H1 (cell line): ENCODE data around the gene FUT6. TPM values are rescaled to one million over a fixed set of nuclear protein-coding genes. Genes with fewer than 3 reads are reported as not detected.
"Not testable (repeated sequence)": the region's sequence is repeated elsewhere in the genome, so short reads cannot be mapped to it uniquely, and the experiment has no call there.

Experiments
- CTCF ChIA-PET: fragments of 300-600 bp; sonication (Branson Sonifier 250); formaldehyde crosslinking; loops from one replicate; lab custom pipeline; 2021; ENCODE audit not compliant: partially characterized antibody; lab: Charles Lee
- POLR2A ChIA-PET: fragments of 300-600 bp; sonication (Branson Sonifier 250); formaldehyde crosslinking; loops from one replicate; lab custom pipeline; 2021; ENCODE audit warnings: inconsistent platforms; ENCODE audit not compliant: partially characterized antibody; lab: Charles Lee
- DNase-seq, 2 experiments: peaks; one replicate each; pipeline versions ENCODE4 v3.0.0 to v3.0.0-alpha.2; 2010 to 2022; ENCODE audit warnings: low spot score in 2 of 2, low read depth in 1 of 2, mixed read lengths in 1 of 2
- FAIRE-seq: peaks from 2 replicates; lab custom pipeline; 2011; peaks lifted over from hg19 to GRCh38; lab: Jason Lieb, UNC
- H2AFZ ChIP-seq: 2 replicates; pipeline ENCODE4 v1.8.1; 2012; ENCODE audit warnings: low read length, inconsistent platforms
- H2AK5ac ChIP-seq: 2 replicates; pipeline ENCODE4 v1.6.1; 2013; ENCODE audit warnings: low read depth, low read length
- H2BK120ac ChIP-seq: replicated peaks from 2 replicates; pipeline ENCODE3; 2013; ENCODE audit warnings: low read depth, low read length, inconsistent platforms
- H2BK12ac ChIP-seq: 2 replicates; pipeline ENCODE4 v1.6.1; 2013; ENCODE audit warnings: low read depth, low read length
- H2BK15ac ChIP-seq: 2 replicates; pipeline ENCODE4 v1.6.1; 2013; ENCODE audit warnings: low read length
- H2BK20ac ChIP-seq: 2 replicates; pipeline ENCODE4 v1.6.1; 2013; ENCODE audit warnings: low read length
- H2BK5ac ChIP-seq: 2 replicates; pipeline ENCODE4 v1.6.1; 2013; ENCODE audit warnings: low read depth, low read length
- H3K14ac ChIP-seq: 2 replicates; pipeline ENCODE4 v1.6.1; 2013; ENCODE audit warnings: inconsistent platforms; ENCODE audit not compliant: insufficient read length
- H3K18ac ChIP-seq: 2 replicates; pipeline ENCODE4 v1.6.1; 2013; ENCODE audit warnings: low read length; ENCODE audit errors: extremely low read depth
- H3K23ac ChIP-seq: 2 replicates; pipeline ENCODE4 v1.6.1; 2013; ENCODE audit warnings: inconsistent platforms; ENCODE audit not compliant: insufficient read length
- H3K23me2 ChIP-seq: 2 replicates; pipeline ENCODE4 v1.6.1; 2013; ENCODE audit warnings: low read depth, low read length
- H3K27ac ChIP-seq: 2 replicates; pipeline ENCODE4 v1.6.1; 2011; ENCODE audit warnings: low read depth, low read length, inconsistent platforms
- H3K27me3 ChIP-seq, 4 experiments: replicated peaks in 1 of 4; 1 replicate in 1 of 4; 2 replicates in 3 of 4; pipeline versions ENCODE4 v1.6.1 to v1.8.1; 2011 to 2013; ENCODE audit warnings: low read length in 3 of 4, mild to moderate bottlenecking in 3 of 4, inconsistent platforms in 2 of 4, mixed read lengths in 2 of 4, moderate library complexity in 1 of 4; ENCODE audit not compliant: control insufficient read depth in 3 of 4, insufficient read depth in 3 of 4; ENCODE audit errors: extremely low read depth in 1 of 4
- H3K36me3 ChIP-seq, 4 experiments: 2 replicates each; pipeline versions ENCODE4 v1.6.1 to v1.8.1; 2011 to 2013; ENCODE audit warnings: mild to moderate bottlenecking in 4 of 4, low read length in 3 of 4, moderate library complexity in 2 of 4, control low read depth in 1 of 4, inconsistent platforms in 1 of 4; ENCODE audit not compliant: insufficient read depth in 4 of 4, control insufficient read depth in 2 of 4
- H3K4ac ChIP-seq: replicated peaks from 2 replicates; pipeline ENCODE3; 2013; ENCODE audit warnings: low read length, low read depth, mixed read lengths, inconsistent platforms; ENCODE audit not compliant: insufficient read length
- H3K4me1 ChIP-seq, 4 experiments: replicated peaks in 1 of 4; 1 replicate in 1 of 4; 2 replicates in 3 of 4; pipeline versions ENCODE4 v1.6.1 to v1.8.1; 2011 to 2013; ENCODE audit warnings: low read length in 3 of 4, inconsistent platforms in 2 of 4, mixed read lengths in 1 of 4; ENCODE audit not compliant: insufficient read depth in 4 of 4, control insufficient read depth in 3 of 4
- H3K4me2 ChIP-seq, 2 experiments: 2 replicates each; pipeline versions ENCODE4 v1.6.1 to v1.8.1; 2011 to 2013; ENCODE audit warnings: low read depth in 2 of 2, low read length in 2 of 2, control low read depth in 1 of 2, inconsistent platforms in 1 of 2, mild to moderate bottlenecking in 1 of 2; ENCODE audit not compliant: insufficient read depth in 1 of 2
- H3K4me3 ChIP-seq, 4 experiments: fragments of 200-600, 300-600 bp in 1 of 4; sonication (generic), shearing (Covaris generic), sonication (Bioruptor Twin) in 1 of 4; 2 replicates each; pipeline versions ENCODE4 v1.5.1 to v1.8.1; 2011 to 2016; ENCODE audit warnings: low read length in 4 of 4, low read depth in 3 of 4, control low read depth in 2 of 4, inconsistent platforms in 2 of 4, mild to moderate bottlenecking in 2 of 4, mixed read lengths in 1 of 4, moderate library complexity in 1 of 4; ENCODE audit not compliant: insufficient read depth in 2 of 4; ENCODE audit errors: extremely low read depth in 1 of 4
- H3K56ac ChIP-seq: replicated peaks from 2 replicates; pipeline ENCODE3; 2013; ENCODE audit warnings: low read depth, mild to moderate bottlenecking, mixed read lengths, low read length, inconsistent platforms; ENCODE audit not compliant: insufficient read length
- H3K79me1 ChIP-seq: 2 replicates; pipeline ENCODE4 v1.6.1; 2013; ENCODE audit warnings: low read depth, low read length, control low read depth
- H3K79me2 ChIP-seq, 2 experiments: 2 replicates each; pipeline versions ENCODE4 v1.6.1 to v1.8.1; 2012 to 2013; ENCODE audit warnings: low read length in 2 of 2, mild to moderate bottlenecking in 2 of 2, inconsistent platforms in 1 of 2; ENCODE audit not compliant: insufficient read depth in 2 of 2, control insufficient read depth in 1 of 2
- H3K9ac ChIP-seq, 4 experiments: replicated peaks in 1 of 4; 1 replicate in 1 of 4; 2 replicates in 3 of 4; pipeline versions ENCODE4 v1.6.1 to v1.8.1; 2011 to 2013; ENCODE audit warnings: low read depth in 3 of 4, low read length in 3 of 4, control low read depth in 2 of 4, mild to moderate bottlenecking in 2 of 4, moderate library complexity in 2 of 4, inconsistent platforms in 1 of 4; ENCODE audit errors: extremely low read depth in 1 of 4
- H3K9me3 ChIP-seq, 2 experiments: 2 replicates each; pipeline versions ENCODE4 v1.6.1 to v1.8.1; 2012 to 2013; ENCODE audit warnings: mild to moderate bottlenecking in 2 of 2, moderate library complexity in 2 of 2, control low read depth in 1 of 2, inconsistent platforms in 1 of 2, low read depth in 1 of 2, low read length in 1 of 2, mixed read lengths in 1 of 2; ENCODE audit not compliant: insufficient read depth in 2 of 2
- H4K20me1 ChIP-seq, 2 experiments: replicated peaks in 1 of 2; 2 replicates each; pipeline versions ENCODE3 to v1.8.1; 2011 to 2013; ENCODE audit warnings: inconsistent platforms in 2 of 2, low read length in 2 of 2, mild to moderate bottlenecking in 1 of 2; ENCODE audit not compliant: insufficient read depth in 2 of 2, control insufficient read depth in 1 of 2
- H4K5ac ChIP-seq: 2 replicates; pipeline ENCODE4 v1.6.1; 2013; ENCODE audit warnings: low read length, low read depth, mixed read lengths, inconsistent platforms; ENCODE audit not compliant: insufficient read length
- H4K8ac ChIP-seq: 2 replicates; pipeline ENCODE4 v1.8.0; 2013; ENCODE audit warnings: mild to moderate bottlenecking, moderate library complexity, low read length, inconsistent platforms; ENCODE audit not compliant: insufficient read depth; ENCODE audit errors: extremely low read depth
- H4K91ac ChIP-seq: replicated peaks from 2 replicates; pipeline ENCODE3; 2013; ENCODE audit warnings: low read length, mixed read lengths, inconsistent platforms; ENCODE audit not compliant: insufficient read length
- RNF2 ChIP-seq: fragments of 200-900, 300-1000 bp; sonication (generic); IDR thresholded peaks from 2 replicates; pipeline ENCODE4 v1.7.1; 2016; ENCODE audit warnings: borderline replicate concordance, low read depth, mild to moderate bottlenecking, antibody characterized with exemption, low read length; ENCODE audit not compliant: poor library complexity, severe bottlenecking; ENCODE audit errors: missing control alignments
- WGBS, 2 experiments: shearing (Covaris generic) in 1 of 2; methylation state at CpG; one replicate each; pipeline versions ENCODE4 v1.1.6 to v1.1.7; 2013 to 2015; ENCODE audit warnings: low lambda C conversion rate in 2 of 2, mixed read lengths in 2 of 2, inconsistent platforms in 1 of 2, low coverage in 1 of 2, missing lambda C conversion rate in 1 of 2; ENCODE audit not compliant: insufficient replicate concordance in 2 of 2, insufficient coverage in 1 of 2, insufficient read length in 1 of 2; ENCODE audit errors: extremely low coverage in 1 of 2, missing lambda C conversion rate in 1 of 2; 5-methylcytosine and 5-hydroxymethylcytosine counted together
- polyA plus RNA-seq, 7 experiments: library from polyadenylated mRNA; depleted of rRNA in 3 of 7; stranded (reverse) in 5 of 7; unstranded in 2 of 7; fragments of >200 nt in 5 of 7; fragments of 200-250 nt in 2 of 7; gene quantifications; 1 replicate in 5 of 7; 2 replicates in 1 of 7; 4 replicates in 1 of 7; pipeline versions ENCODE4 v1.2.1 to v1.2.3, GENCODE V29; 2011 to 2013; ENCODE audit warnings: missing spikeins in 2 of 7, mixed read lengths in 2 of 7
- total RNA-seq: library from RNA; stranded (reverse); fragmentation: NEBNext Ultra II Directional; extraction: Animal tissue kit (Norgen Biotek cat#: 25700); gene quantifications from 2 replicates; pipeline ENCODE4 v1.2.1, GENCODE V29; 2021

Gene FUT6
- total and polyA plus RNA-seq, 2 of the 8 experiments (the other 6 are each of a cell fraction or from before 2014, with no cell fraction given): not detected

DNA sequence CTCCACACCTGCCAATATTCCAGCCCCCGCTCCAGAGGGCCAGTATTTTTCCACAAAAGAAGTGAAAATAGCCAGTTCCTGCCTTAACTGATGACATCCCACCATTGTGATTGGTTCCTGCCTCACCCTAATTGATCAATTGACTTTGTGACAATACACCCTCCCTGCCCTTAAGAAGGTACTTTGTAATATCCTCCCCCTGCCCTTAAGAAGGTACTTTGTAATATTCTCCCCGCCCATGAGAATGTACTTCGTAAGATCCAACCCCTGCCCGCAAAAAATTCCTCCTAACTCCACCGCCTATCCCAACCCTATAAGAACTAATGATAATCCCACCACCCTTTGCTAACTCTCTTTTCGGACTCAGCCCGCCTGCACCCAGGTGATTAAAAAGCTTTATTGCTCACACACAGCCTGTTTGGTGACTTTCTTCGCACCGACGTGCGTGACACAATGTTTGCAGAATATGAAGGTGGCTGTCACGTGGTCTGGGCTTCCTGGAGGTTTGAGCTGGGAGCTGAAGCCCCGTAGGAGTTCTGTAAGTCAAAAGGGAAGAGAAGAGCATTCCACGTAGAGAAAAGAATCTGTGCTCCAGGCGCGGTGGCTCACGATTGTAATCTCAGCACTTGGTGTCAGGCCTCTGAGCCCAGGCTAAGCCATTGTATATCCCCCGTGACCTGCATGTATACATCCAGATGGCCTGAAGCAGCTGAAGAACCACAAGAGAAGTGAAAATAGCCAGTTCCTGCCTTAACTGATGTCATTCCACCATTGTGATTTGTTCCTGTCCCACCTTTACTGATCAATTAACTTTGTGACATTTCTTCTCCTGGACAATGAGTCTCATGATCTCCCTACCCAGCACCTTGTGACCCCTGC, 17.9 kb upstream of the FUT6 start (continued):
- TF ChIP-seq RNF2: no peak
- TF ChIP-seq, all 59 proteins: peak for 0

DNA sequence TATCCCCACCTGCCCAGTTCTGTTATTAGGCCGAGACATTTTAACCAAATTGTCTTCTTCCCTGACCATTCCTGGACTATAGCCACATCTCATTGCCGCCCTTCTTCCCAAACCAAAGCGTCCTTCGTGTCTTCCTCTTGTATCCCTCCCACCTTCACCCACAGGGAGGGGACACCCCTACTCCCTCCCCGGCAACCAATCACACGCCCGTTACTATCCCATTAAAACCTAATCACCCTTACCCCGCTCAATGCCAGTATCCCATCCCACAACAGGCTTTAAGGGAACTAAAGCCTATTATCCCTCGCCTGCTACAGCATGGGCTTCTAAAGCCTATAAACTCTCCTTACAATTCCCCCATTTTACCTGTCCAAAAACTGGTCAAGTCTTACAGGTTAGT, 15.6 kb upstream of the FUT6 start:
- not testable (repeated sequence) for H3K9ac ChIP-seq, H3K4ac ChIP-seq, H3K4me1 ChIP-seq, H3K23me2 ChIP-seq, H4K8ac ChIP-seq, H3K36me3 ChIP-seq, DNase-seq, H2AK5ac ChIP-seq, H2BK12ac ChIP-seq, H2AFZ ChIP-seq, H3K23ac ChIP-seq, H2BK20ac ChIP-seq, H3K79me1 ChIP-seq, H3K9me3 ChIP-seq, H3K27me3 ChIP-seq, H3K4me2 ChIP-seq, H3K18ac ChIP-seq, H3K14ac ChIP-seq, H4K91ac ChIP-seq, H3K27ac ChIP-seq, H3K79me2 ChIP-seq, H3K56ac ChIP-seq, FAIRE-seq, H2BK120ac ChIP-seq, H2BK15ac ChIP-seq, H4K20me1 ChIP-seq, H2BK5ac ChIP-seq, H3K4me3 ChIP-seq, H4K5ac ChIP-seq
- 74% methylated on average over 9 of the region's 9 CpGs; no CpG with 5 or more reads in 1 of the 2 experiments for WGBS, 2 experiments
- POLR2A ChIA-PET: interaction anchor here (1.7 kb wide), 1 partner anchor 10 kb away, joined by 3 read pairs; no protein-coding TSS in a partner anchor
- CTCF ChIA-PET: interaction anchor here (2.1 kb wide), 1 partner anchor 10 kb away, joined by 4 read pairs; no protein-coding TSS in a partner anchor
